GM19351 (cell line): ENCODE data around the gene YWHAE.

Experiments
- ATAC-seq: cut with Tn5 transposase; IDR thresholded peaks from one replicate; pipeline ENCODE4 v1.9.1; 2021; ENCODE audit warnings: mild to moderate bottlenecking, moderate library complexity; ENCODE audit not compliant: unreplicated experiment

YWHAE gene

DNA sequence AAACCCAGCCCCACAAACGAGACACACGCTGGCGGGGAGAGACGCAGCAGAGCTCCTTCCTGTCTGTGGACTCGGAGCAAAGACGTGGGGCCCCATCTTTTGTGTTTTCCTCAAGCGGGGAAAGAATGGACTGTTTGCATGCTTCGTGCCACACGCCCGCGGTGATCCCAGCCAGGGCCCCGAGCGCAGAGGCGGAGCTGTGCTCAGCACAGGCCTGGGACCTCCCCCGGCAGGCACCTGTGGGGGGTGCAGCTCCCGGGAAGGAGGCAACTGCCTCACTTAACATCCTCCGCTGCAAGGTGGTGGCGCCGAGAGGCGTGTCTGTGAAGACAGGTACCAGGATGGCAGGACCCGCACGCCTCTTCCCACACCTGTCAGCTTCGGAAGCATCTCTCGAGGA is 101.4 kb downstream of the YWHAE start:
- no peak for ATAC-seq
